ENCODE measurements around the gene TADA2A. TPM values are rescaled to one million over a fixed set of nuclear protein-coding genes. Genes with fewer than 3 reads are reported as not detected.

Gene TADA2A
- total RNA-seq: 1 to 10 TPM; 6.7 to 8.9 (median 7.6) TPM

GRCh38 chr17:37406635-37407461 lies at the start of gene TADA2A, which contains the start of gene ACACA:
TSS of gene TADA2A (plus strand) at chr17:37406886. CDS start at chr17:37411366, 4,480 bp downstream.
TSS of gene ACACA (minus strand) at chr17:37406836. CDS start at chr17:37406299, 537 bp downstream.
- TF ChIP-seq CTCF (IDR thresholded peaks at IDR 0.05) (peak in 3 of 6 experiments; percentile 19 to 46 (median 28)), POLR2A (IDR thresholded peaks at IDR 0.05) (peak in 3 of 4 donors; percentile 41 to 70 (median 65))
- DNase-seq: no peak
- Histone ChIP-seq H3K27ac (peak within 1 kb of the TSS; percentile 93 to 99 (median 96)), H3K4me1 (peaks cover 7 to 36% (median 19%) of the 10 kb centered on the region in 3 donors), H3K9me3 (no peaks in the 10 kb centered on the region), H3K4me3 (peak within 1 kb of the TSS; percentile 80 to 95 (median 86)), H3K36me3 (peaks cover 0 to 18% (median 8%) of the 10 kb centered on the region in 3 donors), H3K27me3 (no peaks in the 10 kb centered on the region)
- WGBS, 2 donors: 0% methylated on average over 6 of the region's 98 CpGs; no CpG with 5 or more reads in 1 of the 2 donors
- intact Hi-C loops (cut with DNase I): no loop called here

GRCh38 chr17:37358098-37358829 lies 48.4 kb upstream of the TADA2A start:
- no peak for TF ChIP-seq POLR2A (IDR thresholded peaks at IDR 0.05)
- no peak for TF ChIP-seq CTCF (IDR thresholded peaks at IDR 0.05)
- Histone ChIP-seq H3K36me3 (peaks cover 0 to 20% (median 0%) of the 10 kb centered on the region in 3 donors), H3K27ac (peak overlapping the region; percentile 93 to 96 (median 95)), H3K9me3 (no peaks in the 10 kb centered on the region), H3K4me3 (peak overlapping the region; percentile 73 to 96 (median 94)), H3K4me1 (peaks cover 26 to 62% (median 30%) of the 10 kb centered on the region in 3 donors), H3K27me3 (no peaks in the 10 kb centered on the region)
- WGBS, 2 donors: 0 to 3% methylated on average over 15 to 18 of the region's 21 CpGs
- intact Hi-C loops (cut with DNase I): no loop called here
- DNase-seq: no peak

- H3K9me3 ChIP-seq: no peaks in the 10 kb centered on the region
- peak overlapping the region; percentile 93 to 96 (median 95) for H3K27ac ChIP-seq
- TF ChIP-seq CTCF (IDR thresholded peaks at IDR 0.05) (peak in 4 of 6 experiments; percentile 37 to 50 (median 45)), POLR2A (IDR thresholded peaks at IDR 0.05) (peak in 3 of 4 donors; percentile 40 to 66 (median 54))
- 1% methylated on average over 10 of the region's 88 CpGs; no CpG with 5 or more reads in 1 of the 2 donors for WGBS, 2 donors
- intact Hi-C loops (cut with DNase I): no loop called here
- peaks cover 0 to 15% (median 0%) of the 10 kb centered on the region in 3 donors for H3K36me3 ChIP-seq
- H3K4me1 ChIP-seq: peaks cover 26 to 62% (median 30%) of the 10 kb centered on the region in 3 donors
- H3K4me3 ChIP-seq: peak overlapping the region; percentile 73 to 96 (median 94)
- H3K27me3 ChIP-seq: no peaks in the 10 kb centered on the region
- peak; percentile 64 for DNase-seq
These were observed 47.6 kb upstream of the TADA2A start for GRCh38 chr17:37358830-37359681.

GRCh38 chr17:37359682-37360188 lies 47.0 kb upstream of the TADA2A start:
- no peaks in the 10 kb centered on the region for H3K9me3 ChIP-seq
- intact Hi-C loops (cut with DNase I): no loop called here
- TF ChIP-seq CTCF (IDR thresholded peaks at IDR 0.05) (no peak), POLR2A (IDR thresholded peaks at IDR 0.05) (no peak)
- WGBS, 2 donors: 5 to 12% methylated on average over 8 to 17 of the region's 18 CpGs
- H3K27me3 ChIP-seq: no peaks in the 10 kb centered on the region
- H3K4me3 ChIP-seq: peak overlapping the region; percentile 73 to 96 (median 94)
- H3K4me1 ChIP-seq: peaks cover 26 to 62% (median 30%) of the 10 kb centered on the region in 3 donors
- no peak for DNase-seq
- peak overlapping the region; percentile 93 to 96 (median 95) for H3K27ac ChIP-seq
- peaks cover 0 to 10% (median 0%) of the 10 kb centered on the region in 3 donors for H3K36me3 ChIP-seq
